GM18909 (cell line): ENCODE results near the gene HIKESHI.

Source experiments
- ATAC-seq: cut with Tn5 transposase; IDR thresholded peaks from one replicate; pipeline ENCODE4 v1.9.1; 2021; ENCODE audit warnings: mild to moderate bottlenecking; ENCODE audit not compliant: unreplicated experiment, poor library complexity

The HIKESHI gene

GRCh38 chr11:86372041-86372440 is 70.0 kb downstream of the HIKESHI start:
- ATAC-seq = no peak

DNA sequence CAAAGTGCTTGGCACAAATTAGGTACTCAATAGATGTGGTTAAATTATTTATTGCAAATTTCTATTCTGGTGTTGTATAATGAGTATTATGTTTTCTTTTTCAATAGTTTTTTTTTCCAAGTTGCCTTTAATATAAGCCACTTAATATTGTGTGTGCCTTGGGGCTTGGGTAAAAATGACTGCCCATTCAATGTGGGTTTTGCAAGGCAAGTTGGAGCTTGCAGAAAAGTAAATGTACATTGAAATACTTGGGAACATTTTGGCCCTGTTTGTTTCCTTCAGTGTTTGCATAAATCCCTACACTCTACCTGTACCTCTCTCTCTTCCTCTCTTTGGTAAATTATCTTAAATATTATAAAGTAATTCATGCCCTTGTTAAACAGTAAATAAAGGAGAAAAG is 70.5 kb downstream of the HIKESHI start:
- no peak for ATAC-seq

DNA sequence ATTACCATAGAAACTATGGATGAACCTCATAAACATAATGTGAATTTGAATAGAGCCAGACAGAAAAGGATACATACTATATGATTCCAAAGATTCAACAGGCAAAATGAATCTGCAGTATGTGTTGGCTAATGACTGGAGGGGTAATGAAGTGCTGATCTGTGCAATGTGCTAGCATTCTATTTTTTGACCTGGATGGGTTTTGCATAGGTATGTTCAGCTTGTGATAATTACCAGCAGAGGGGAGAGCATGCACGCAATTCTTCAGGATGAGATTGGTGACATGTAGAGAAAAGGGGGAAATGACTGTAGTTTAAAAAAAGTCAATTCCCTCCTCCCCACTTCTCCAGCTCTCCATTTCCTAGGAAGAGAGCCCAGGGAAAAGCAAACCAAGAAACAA is 72.0 kb downstream of the HIKESHI start:
- no peak for ATAC-seq

- ATAC-seq = no peak
Observed at GRCh38 chr11:86374586-86374985, 72.5 kb downstream of the HIKESHI start, which contains the start of gene CCDC81. TSS of gene CCDC81 (plus strand) at chr11:86374887. CDS start at chr11:86375164, 277 bp downstream.

DNA sequence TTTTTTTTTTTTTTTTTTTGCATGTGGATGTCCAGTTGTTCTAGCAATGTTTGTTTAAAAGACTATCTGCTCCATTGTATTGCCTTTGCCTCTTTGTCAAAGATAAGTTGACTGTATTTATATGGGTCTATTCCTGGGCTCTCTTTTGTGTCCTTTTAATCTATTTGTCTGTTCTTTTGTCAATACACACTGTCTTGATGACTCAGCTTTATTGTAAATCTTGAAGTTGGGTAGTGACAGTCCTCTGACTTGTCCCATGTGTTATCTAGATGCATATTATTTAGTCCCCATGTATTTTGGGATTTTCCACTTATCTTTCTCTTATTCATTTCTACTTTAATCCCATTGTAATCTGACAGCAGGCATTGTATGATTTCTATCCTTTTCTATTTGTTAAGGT is 75.9 kb downstream of the HIKESHI start:
- ATAC-seq = no peak

- no peak for ATAC-seq
Observed at GRCh38 chr11:86380295-86381059, 78.4 kb downstream of the HIKESHI start.

DNA sequence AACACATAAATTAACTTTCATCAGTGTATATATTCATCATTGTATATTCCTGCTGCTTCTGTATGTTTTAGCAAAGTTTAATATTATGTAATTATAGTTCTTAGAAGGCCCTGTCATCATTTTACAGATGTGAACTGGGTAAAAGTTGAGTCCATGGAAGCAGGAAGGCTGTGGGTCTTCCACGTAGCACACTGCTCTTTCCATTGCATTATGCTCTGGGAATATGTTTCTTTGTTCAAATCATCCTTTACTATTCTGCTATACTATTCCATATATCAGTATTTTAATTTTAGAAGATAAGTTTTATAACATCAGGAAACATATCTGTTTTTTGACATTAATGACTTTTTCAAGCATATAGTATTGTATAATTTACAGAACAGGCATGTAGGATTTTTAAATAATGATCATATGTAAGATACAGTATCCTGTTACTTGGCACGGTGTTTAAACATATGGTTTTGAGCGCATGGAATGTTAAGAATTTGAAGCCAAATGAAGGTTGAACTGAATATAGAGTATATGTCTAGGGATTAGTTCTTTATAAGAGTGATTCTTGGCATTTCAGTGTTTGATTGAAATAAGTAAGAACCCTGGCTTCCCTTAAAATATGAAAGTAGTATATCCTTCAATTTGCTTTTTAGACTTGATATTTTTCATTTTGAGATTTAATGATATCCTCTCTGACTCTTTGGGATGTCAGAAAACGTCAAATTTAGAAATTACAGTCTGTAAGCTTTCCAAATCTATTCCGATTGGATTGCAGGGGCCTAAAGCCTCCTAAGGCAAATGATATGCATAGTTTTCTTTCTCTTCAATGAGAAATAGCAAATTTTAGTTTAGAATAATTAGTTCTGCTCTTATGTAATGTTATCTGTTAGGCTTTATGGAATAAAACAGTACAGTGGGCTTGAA is 81.3 kb downstream of the HIKESHI start:
- no peak for ATAC-seq

DNA sequence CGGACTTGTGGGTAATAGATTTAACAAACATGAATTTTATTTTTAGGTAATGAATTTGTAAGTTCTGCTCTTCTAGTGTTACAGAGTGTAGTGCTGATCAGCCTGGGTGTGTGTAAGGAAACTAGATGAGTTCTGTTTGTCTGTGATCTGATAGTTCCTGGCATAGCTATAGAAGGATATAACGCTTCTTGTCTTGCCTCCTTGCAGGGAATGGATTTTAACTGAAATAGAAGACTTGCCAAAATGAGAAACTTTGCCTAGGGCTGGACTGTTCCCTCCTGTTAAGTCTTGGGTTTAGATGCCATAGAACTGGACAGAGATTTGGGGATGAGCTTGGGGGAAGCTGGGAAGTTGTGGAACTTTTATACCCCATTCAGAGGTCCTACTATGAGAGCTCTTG is 84.2 kb downstream of the HIKESHI start:
- no peak for ATAC-seq

- ATAC-seq = no peak
Observed at GRCh38 chr11:86386746-86387145, 84.7 kb downstream of the HIKESHI start.

- ATAC-seq = no peak
Observed at GRCh38 chr11:86388198-86388597, 86.2 kb downstream of the HIKESHI start.

- no peak for ATAC-seq
Observed at GRCh38 chr11:86390487-86390886, 88.4 kb downstream of the HIKESHI start.

GRCh38 chr11:86395061-86395551 is 93.1 kb downstream of the HIKESHI start:
- no peak for ATAC-seq
